Measurements from ENCODE around the gene SFTA2. TPM values are rescaled to one million over a fixed set of nuclear protein-coding genes. Genes with fewer than 3 reads are reported as not detected.
"Not testable (repeated sequence)": the region's sequence is repeated elsewhere in the genome, so short reads cannot be mapped to it uniquely, and the experiment has no call there.

Gene SFTA2
- total RNA-seq, 1 donor from 2014 or later, result not detected

GRCh38 chr6:30914854-30915590, 16.9 kb downstream of the SFTA2 start:
- intact Hi-C loops (cut with micrococcal nuclease), result loop anchor here (1.0 to 2.0 kb wide), 8 partner anchors 87 to 548 kb away; partner anchors contain the start of gene TCF19
- peaks cover 38% of the 10 kb centered on the region for H3K4me1 Mint-ChIP-seq (ENCODE audit: low read depth)
- DNase-seq (ENCODE audit: low spot score), result no peak
- peak overlapping the region; percentile 97 for H3K27ac Mint-ChIP-seq
- H3K9me3 Mint-ChIP-seq, result no peaks in the 10 kb centered on the region
- H3K36me3 Mint-ChIP-seq (ENCODE audit: low read depth), result peaks cover 48% of the 10 kb centered on the region
- H3K4me3 Mint-ChIP-seq, result peak overlapping the region; percentile 94
- no peaks in the 10 kb centered on the region for H3K27me3 Mint-ChIP-seq (ENCODE audit: insufficient read depth)

GRCh38 chr6:30914076-30914853, 17.7 kb downstream of the SFTA2 start, which contains the start of gene VARS2:
TSS of gene VARS2 (plus strand) at chr6:30914238. CDS start at chr6:30914837, 599 bp downstream.
- Mint-ChIP-seq H3K27ac (peak within 1 kb of the TSS; percentile 97), H3K27me3 (ENCODE audit: insufficient read depth) (no peaks in the 10 kb centered on the region), H3K36me3 (ENCODE audit: low read depth) (peaks cover 47% of the 10 kb centered on the region), H3K9me3 (no peaks in the 10 kb centered on the region), H3K4me1 (ENCODE audit: low read depth) (peaks cover 40% of the 10 kb centered on the region), H3K4me3 (peak within 1 kb of the TSS; percentile 94)
- intact Hi-C loops (cut with micrococcal nuclease), result loop anchor here (1.0 to 2.0 kb wide), 5 partner anchors 86 to 549 kb away; partner anchors contain the start of gene TCF19
- peak; percentile 88 for DNase-seq (ENCODE audit: low spot score)

GRCh38 chr6:30913721-30914075, 18.3 kb downstream of the SFTA2 start:
- Mint-ChIP-seq H3K27ac (no peak overlapping the region), H3K4me1 (ENCODE audit: low read depth) (peaks cover 45% of the 10 kb centered on the region), H3K27me3 (ENCODE audit: insufficient read depth) (no peaks in the 10 kb centered on the region), H3K4me3 (peak overlapping the region; percentile 94), H3K9me3 (no peaks in the 10 kb centered on the region), H3K36me3 (ENCODE audit: low read depth) (peaks cover 44% of the 10 kb centered on the region)
- intact Hi-C loops (cut with micrococcal nuclease), result loop anchor here (1.0 to 2.0 kb wide), 5 partner anchors 85 to 550 kb away; partner anchors contain the start of gene TCF19
- DNase-seq (ENCODE audit: low spot score), result no peak

- Mint-ChIP-seq H3K27ac (no peak overlapping the region), H3K4me1 (ENCODE audit: low read depth) (peaks cover 50% of the 10 kb centered on the region)
- DNase-seq (ENCODE audit: low spot score), result no peak
These were observed 19.0 kb downstream of the SFTA2 start for GRCh38 chr6:30912746-30913520.

GRCh38 chr6:30910473-30910872, 21.5 kb downstream of the SFTA2 start:
- DNase-seq (ENCODE audit: low spot score); H3K9me3 Mint-ChIP-seq; H3K27me3 Mint-ChIP-seq (ENCODE audit: insufficient read depth); H3K27ac Mint-ChIP-seq; intact Hi-C loops (cut with micrococcal nuclease): not testable (repeated sequence)
- peak overlapping the region; percentile 38 for H3K4me3 Mint-ChIP-seq
- H3K4me1 Mint-ChIP-seq (ENCODE audit: low read depth), result peaks cover 33% of the 10 kb centered on the region
- H3K36me3 Mint-ChIP-seq (ENCODE audit: low read depth), result peaks cover 29% of the 10 kb centered on the region

More at GRCh38 chr6:30912746-30913520, 19.0 kb downstream of the SFTA2 start:
- Mint-ChIP-seq H3K27me3 (ENCODE audit: insufficient read depth) (no peaks in the 10 kb centered on the region), H3K4me3 (peak overlapping the region; percentile 94), H3K9me3 (no peaks in the 10 kb centered on the region), H3K36me3 (ENCODE audit: low read depth) (peaks cover 43% of the 10 kb centered on the region)
- intact Hi-C loops (cut with micrococcal nuclease), result no loop called here

GRCh38 chr6:30908700-30909099, 23.3 kb downstream of the SFTA2 start:
- H3K9me3 Mint-ChIP-seq, result no peaks in the 10 kb centered on the region
- intact Hi-C loops (cut with micrococcal nuclease), result loop anchor here (1.0 to 5.0 kb wide), 8 partner anchors 23 to 563 kb away; partner anchors contain the start of genes C6orf136, DHX16, NRM and PPP1R18
- peak overlapping the region; percentile 72 for H3K27ac Mint-ChIP-seq

GRCh38 chr6:30907758-30908591, 24.0 kb downstream of the SFTA2 start, which contains the start of gene GTF2H4:
TSS of gene GTF2H4 (plus strand) at chr6:30908207.
- Mint-ChIP-seq H3K9me3 (no peaks in the 10 kb centered on the region), H3K36me3 (ENCODE audit: low read depth) (peaks cover 22% of the 10 kb centered on the region), H3K4me3 (peak within 1 kb of the TSS; percentile 99), H3K4me1 (ENCODE audit: low read depth) (peaks cover 15% of the 10 kb centered on the region), H3K27ac (peak within 1 kb of the TSS; percentile 72), H3K27me3 (ENCODE audit: insufficient read depth) (no peaks in the 10 kb centered on the region)
- peak; percentile 92 for DNase-seq (ENCODE audit: low spot score)
- intact Hi-C loops (cut with micrococcal nuclease), result loop anchor here (1.0 to 5.0 kb wide), 8 partner anchors 23 to 563 kb away; partner anchors contain the start of genes C6orf136, DHX16, NRM and PPP1R18

More at GRCh38 chr6:30908700-30909099, 23.3 kb downstream of the SFTA2 start:
- peaks cover 29% of the 10 kb centered on the region for H3K36me3 Mint-ChIP-seq (ENCODE audit: low read depth)
- peak overlapping the region; percentile 99 for H3K4me3 Mint-ChIP-seq
- no peak for DNase-seq (ENCODE audit: low spot score)
- no peaks in the 10 kb centered on the region for H3K27me3 Mint-ChIP-seq (ENCODE audit: insufficient read depth)
- H3K4me1 Mint-ChIP-seq (ENCODE audit: low read depth), result peaks cover 22% of the 10 kb centered on the region

GRCh38 chr6:30907290-30907757, 24.6 kb downstream of the SFTA2 start:
- Mint-ChIP-seq H3K36me3 (ENCODE audit: low read depth) (peaks cover 17% of the 10 kb centered on the region), H3K27ac (peak overlapping the region; percentile 40), H3K4me3 (peak overlapping the region; percentile 99), H3K4me1 (ENCODE audit: low read depth) (peaks cover 20% of the 10 kb centered on the region)
- H3K9me3 Mint-ChIP-seq; H3K27me3 Mint-ChIP-seq (ENCODE audit: insufficient read depth); DNase-seq (ENCODE audit: low spot score): not testable (repeated sequence)
- intact Hi-C loops (cut with micrococcal nuclease), result loop anchor here (5.0 kb wide), 1 partner anchor 235 kb away; the partner anchor contains the start of gene DHX16

GRCh38 chr6:30903236-30903635, 28.7 kb downstream of the SFTA2 start:
- intact Hi-C loops (cut with micrococcal nuclease), result no loop called here
- Mint-ChIP-seq H3K27me3 (ENCODE audit: insufficient read depth) (no peaks in the 10 kb centered on the region), H3K4me1 (ENCODE audit: low read depth) (peaks cover 9% of the 10 kb centered on the region), H3K36me3 (ENCODE audit: low read depth) (no peaks in the 10 kb centered on the region), H3K4me3 (no peak overlapping the region), H3K9me3 (no peaks in the 10 kb centered on the region), H3K27ac (no peak overlapping the region)
- DNase-seq (ENCODE audit: low spot score), result no peak

- H3K4me1 Mint-ChIP-seq (ENCODE audit: low read depth), result peaks cover 5% of the 10 kb centered on the region
- no peak overlapping the region for H3K4me3 Mint-ChIP-seq
- intact Hi-C loops (cut with micrococcal nuclease), result no loop called here
- no peaks in the 10 kb centered on the region for H3K9me3 Mint-ChIP-seq
- no peak for DNase-seq (ENCODE audit: low spot score)
- no peaks in the 10 kb centered on the region for H3K27me3 Mint-ChIP-seq (ENCODE audit: insufficient read depth)
- H3K27ac Mint-ChIP-seq, result no peak overlapping the region
- H3K36me3 Mint-ChIP-seq (ENCODE audit: low read depth), result no peaks in the 10 kb centered on the region
These were observed 29.3 kb downstream of the SFTA2 start for GRCh38 chr6:30902709-30903108.

GRCh38 chr6:30902196-30902595, 29.8 kb downstream of the SFTA2 start:
- not testable (repeated sequence) for H3K4me3 Mint-ChIP-seq

More at GRCh38 chr6:30902196-30902595, 29.8 kb downstream of the SFTA2 start:
- H3K27me3 Mint-ChIP-seq (ENCODE audit: insufficient read depth); intact Hi-C loops (cut with micrococcal nuclease); H3K36me3 Mint-ChIP-seq (ENCODE audit: low read depth); H3K27ac Mint-ChIP-seq; DNase-seq (ENCODE audit: low spot score); H3K4me1 Mint-ChIP-seq (ENCODE audit: low read depth); H3K9me3 Mint-ChIP-seq: not testable (repeated sequence)
